OCI-LY7 (cell line): ENCODE measurements around the gene DENND2D. TPM values are rescaled to one million over a fixed set of nuclear protein-coding genes. Genes with fewer than 3 reads are reported as not detected.
A peak's percentile ranks its signal among the peaks of the same experiment; 100 is the strongest.

Source experiments
- BruUV-seq: library from RNA; stranded (reverse); fragments of 400-500 nt; replicated peaks from 2 replicates; lab custom pipeline; 2021; lab: Mats Ljungman, UMichigan
- CTCF ChIA-PET: fragments of 300-600 bp; sonication (Branson Sonifier 250); formaldehyde crosslinking; loops from one replicate; lab custom pipeline; 2022; ENCODE audit warnings: antibody characterized with exemption; ENCODE audit not compliant: unreplicated experiment; lab: Charles Lee
- POLR2A ChIA-PET: fragments of 300-600 bp; sonication (Branson Sonifier 250); formaldehyde crosslinking; loops from one replicate; lab custom pipeline; 2022; ENCODE audit warnings: antibody characterized with exemption; lab: Charles Lee
- DNase-seq: peaks from one replicate; pipeline ENCODE4 v3.0.0-alpha.2; 2015; ENCODE audit warnings: low spot score
- H2AFZ ChIP-seq: fragments of 200-600 bp; sonication (generic), shearing (Covaris generic); 2 replicates; pipeline ENCODE4 v1.6.1; 2014; ENCODE audit warnings: mild to moderate bottlenecking, antibody characterized with exemption, low read length, moderate library complexity
- H3K27ac ChIP-seq: fragments of 200-600 bp; sonication (generic); 2 replicates; pipeline ENCODE4 v1.5.1; 2014; ENCODE audit warnings: mixed run types, low read depth, mild to moderate bottlenecking, moderate library complexity, low read length, inconsistent platforms; ENCODE audit not compliant: poor library complexity, severe bottlenecking
- H3K36me3 ChIP-seq: fragments of 200-600 bp; sonication (generic); 2 replicates; pipeline ENCODE4 v1.6.1; 2014; ENCODE audit warnings: mild to moderate bottlenecking, antibody characterized with exemption, low read length, moderate library complexity, mixed read lengths; ENCODE audit not compliant: insufficient read depth
- H3K4me1 ChIP-seq: fragments of 200-600 bp; sonication (generic); 2 replicates; pipeline ENCODE4 v1.5.1; 2014; ENCODE audit warnings: mild to moderate bottlenecking, low read length; ENCODE audit not compliant: insufficient read depth, poor library complexity, severe bottlenecking
- H3K4me2 ChIP-seq: fragments of 200-600 bp; sonication (generic); 2 replicates; pipeline ENCODE4 v1.6.1; 2014; ENCODE audit warnings: mild to moderate bottlenecking, low read length
- H3K4me3 ChIP-seq: fragments of 200-600 bp; sonication (generic); 2 replicates; pipeline ENCODE4 v1.5.1; 2014; ENCODE audit warnings: mild to moderate bottlenecking, low read depth, low read length; ENCODE audit not compliant: poor library complexity, severe bottlenecking
- H3K79me2 ChIP-seq: fragments of 200-600 bp; sonication (generic); 2 replicates; pipeline ENCODE4 v1.6.1; 2016; ENCODE audit warnings: low read depth, mild to moderate bottlenecking, low read length, moderate library complexity, mixed read lengths; ENCODE audit not compliant: insufficient read depth
- H3K9me2 ChIP-seq: fragments of 200-600 bp; sonication (generic); 2 replicates; pipeline ENCODE4 v1.6.1; 2016; ENCODE audit warnings: mild to moderate bottlenecking, low read length, mixed read lengths; ENCODE audit not compliant: insufficient read depth
- H3K9me3 ChIP-seq: fragments of 200-600 bp; sonication (generic); 2 replicates; pipeline ENCODE4 v1.6.1; 2014; ENCODE audit warnings: mild to moderate bottlenecking, mixed run types, low read length, mixed read lengths
- H4K20me1 ChIP-seq: fragments of 200-600 bp; sonication (generic); 2 replicates; pipeline ENCODE4 v1.6.1; 2014; ENCODE audit warnings: mild to moderate bottlenecking, antibody characterized with exemption, low read length, moderate library complexity, mixed read lengths; ENCODE audit not compliant: insufficient read depth
- EZH2phosphoT487 ChIP-seq: fragments of 200-600 bp; sonication (generic); IDR thresholded peaks from 2 replicates; pipeline ENCODE4 v1.6.1; 2018; ENCODE audit warnings: low read depth, borderline replicate concordance, mild to moderate bottlenecking, mixed run types, antibody characterized with exemption, low read length, moderate library complexity, mixed read lengths
- intact Hi-C: fragments of 100-400 bp; cut with micrococcal nuclease; formaldehyde crosslinking; loops from one replicate; pipeline ENCODE4 v1.10.0; 2022; ENCODE audit not compliant: unreplicated experiment
- total RNA-seq, 2 experiments: library from RNA; depleted of rRNA in 1 of 2; stranded (reverse); fragments of >200 nt in 1 of 2; shearing (Covaris generic) in 1 of 2; gene quantifications; 2 replicates each; pipeline ENCODE4 v1.2.3, GENCODE V29; 2014 to 2022
- TF ChIP-seq, protein P1 (sequence below): fragments of 200-600 bp; sonication (generic); conservative IDR thresholded peaks from 2 replicates; pipeline ENCODE4 v1.5.1; 2014; ENCODE audit warnings: mild to moderate bottlenecking, antibody characterized with exemption, low read length, moderate library complexity, mixed read lengths

The DENND2D gene
- total RNA-seq, 2 experiments from 2014 or later = 9.8 to 39.9 TPM

DNA sequence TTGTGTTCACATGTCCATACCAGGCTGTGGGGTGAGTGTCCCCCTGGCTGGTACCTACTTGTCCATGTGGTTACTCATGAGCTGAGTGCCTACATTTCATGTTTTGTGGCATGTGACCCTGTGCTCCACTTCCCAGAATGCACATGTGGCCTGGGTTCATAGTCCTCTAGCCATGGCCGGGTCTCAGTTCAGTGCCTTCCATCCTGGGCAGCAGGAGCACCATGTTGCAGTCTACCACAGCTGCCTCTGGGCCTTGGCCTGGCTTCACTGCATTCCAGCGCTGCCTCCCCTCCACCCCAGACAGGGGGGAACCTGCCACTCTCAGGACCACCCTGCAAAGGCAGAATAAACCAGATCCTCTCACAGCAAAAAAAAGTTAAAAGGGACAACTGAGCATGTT is 54.9 kb downstream of the DENND2D start:
- peaks cover 100% of the 10 kb centered on the region for H3K79me2 ChIP-seq
- POLR2A ChIA-PET = interaction anchor here (1.8 to 9.5 kb wide), 3 partner anchors 14 to 72 kb away, joined by 6 to 114 read pairs (median 10); no protein-coding TSS in a partner anchor
- H3K9me2 ChIP-seq = no peaks in the 10 kb centered on the region
- H3K27ac ChIP-seq = no peak overlapping the region
- CTCF ChIA-PET = no interaction called here
- H4K20me1 ChIP-seq = peaks cover 41% of the 10 kb centered on the region
- no TSS peak for BruUV-seq
- no peak overlapping the region for H2AFZ ChIP-seq
- H3K9me3 ChIP-seq = no peaks in the 10 kb centered on the region
- peak overlapping the region; percentile 58 for H3K4me2 ChIP-seq
- no peak overlapping the region for H3K4me3 ChIP-seq
- DNase-seq = no peak
- TF ChIP-seq, protein P1, sequence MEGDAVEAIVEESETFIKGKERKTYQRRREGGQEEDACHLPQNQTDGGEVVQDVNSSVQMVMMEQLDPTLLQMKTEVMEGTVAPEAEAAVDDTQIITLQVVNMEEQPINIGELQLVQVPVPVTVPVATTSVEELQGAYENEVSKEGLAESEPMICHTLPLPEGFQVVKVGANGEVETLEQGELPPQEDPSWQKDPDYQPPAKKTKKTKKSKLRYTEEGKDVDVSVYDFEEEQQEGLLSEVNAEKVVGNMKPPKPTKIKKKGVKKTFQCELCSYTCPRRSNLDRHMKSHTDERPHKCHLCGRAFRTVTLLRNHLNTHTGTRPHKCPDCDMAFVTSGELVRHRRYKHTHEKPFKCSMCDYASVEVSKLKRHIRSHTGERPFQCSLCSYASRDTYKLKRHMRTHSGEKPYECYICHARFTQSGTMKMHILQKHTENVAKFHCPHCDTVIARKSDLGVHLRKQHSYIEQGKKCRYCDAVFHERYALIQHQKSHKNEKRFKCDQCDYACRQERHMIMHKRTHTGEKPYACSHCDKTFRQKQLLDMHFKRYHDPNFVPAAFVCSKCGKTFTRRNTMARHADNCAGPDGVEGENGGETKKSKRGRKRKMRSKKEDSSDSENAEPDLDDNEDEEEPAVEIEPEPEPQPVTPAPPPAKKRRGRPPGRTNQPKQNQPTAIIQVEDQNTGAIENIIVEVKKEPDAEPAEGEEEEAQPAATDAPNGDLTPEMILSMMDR = no peak
- no peak for TF ChIP-seq EZH2phosphoT487
- peaks cover 67% of the 10 kb centered on the region for H3K36me3 ChIP-seq
- H3K4me1 ChIP-seq = peaks cover 51% of the 10 kb centered on the region
- intact Hi-C loops = no loop called here

DNA sequence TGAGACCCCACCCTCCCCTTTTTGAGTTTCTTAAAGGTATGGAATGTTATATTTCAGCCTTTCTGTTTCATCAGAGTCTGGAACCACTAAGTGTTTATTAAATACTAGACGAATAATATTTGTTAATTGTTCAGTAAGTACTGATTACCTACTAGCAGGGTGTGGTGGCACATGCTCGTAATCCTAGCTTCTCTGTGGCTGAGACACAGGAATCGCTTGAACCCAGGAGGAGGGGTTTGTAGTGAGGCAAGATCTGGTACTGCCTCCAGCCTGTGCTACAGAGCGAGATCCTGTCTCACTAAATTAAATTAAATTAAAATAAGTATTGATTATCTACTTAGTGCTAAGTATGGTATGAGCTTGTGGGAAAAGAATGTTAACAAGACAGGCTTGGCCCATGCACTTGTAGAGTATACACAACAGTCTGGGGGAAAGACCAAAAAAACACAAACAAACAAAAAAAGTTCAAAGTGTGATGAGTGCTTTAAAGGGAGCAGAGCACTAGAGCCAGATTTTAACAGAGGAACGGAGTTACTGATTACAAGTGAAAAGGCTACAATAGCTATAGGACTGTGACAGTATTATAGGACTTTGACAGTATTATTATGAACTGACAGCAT is 58.0 kb downstream of the DENND2D start:
- Histone ChIP-seq H3K27ac (peak overlapping the region; percentile 91), H3K4me3 (peak overlapping the region; percentile 94), H3K9me2 (no peaks in the 10 kb centered on the region), H4K20me1 (peaks cover 35% of the 10 kb centered on the region), H2AFZ (no peak overlapping the region), H3K36me3 (peaks cover 44% of the 10 kb centered on the region), H3K4me1 (peaks cover 63% of the 10 kb centered on the region), H3K9me3 (no peaks in the 10 kb centered on the region), H3K79me2 (peaks cover 95% of the 10 kb centered on the region), H3K4me2 (peak overlapping the region; percentile 85)
- peak; percentile 34 for DNase-seq
- no TSS peak for BruUV-seq
- ChIA-PET CTCF (no interaction called here), POLR2A (interaction anchor here (0.8 to 9.5 kb wide), 14 partner anchors 9 to 372 kb away, joined by 3 to 114 read pairs (median 4); no protein-coding TSS in a partner anchor)
- TF ChIP-seq, protein P1 = no peak
- no peak for TF ChIP-seq EZH2phosphoT487
- intact Hi-C loops = loop anchor here (5.0 kb wide), 2 partner anchors 60 to 265 kb away; partner anchors contain the start of gene DENND2D
